HepG2 (cell line): Measurements from ENCODE around the gene SBNO2. TPM values are rescaled to one million over a fixed set of nuclear protein-coding genes. Genes with fewer than 3 reads are reported as not detected.

Experiments used
- ATAC-seq: fragments of 200-7000 bp; cut with Tn5 transposase; 3 replicates; pipeline ENCODE4 v1.9.1; 2020; ENCODE audit warnings: mild to moderate bottlenecking, moderate library complexity
- BruUV-seq: library from RNA; stranded (reverse); fragments of 400-500 nt; replicated peaks from 2 replicates; lab custom pipeline; 2021; lab: Mats Ljungman, UMichigan
- CTCF ChIA-PET: fragments of 300-600 bp; formaldehyde crosslinking; extraction: SDS; loops from one replicate; lab custom pipeline; 2021; ENCODE audit warnings: low total read pairs, inconsistent platforms, low intra/inter-chr PET ratio; lab: Yijun Ruan, JAX
- POLR2A ChIA-PET: fragments of 350-600 bp; sonication (Branson Sonifier 250); formaldehyde crosslinking; loops from one replicate; lab custom pipeline; 2020; ENCODE audit warnings: antibody characterized with exemption, inconsistent platforms; lab: Yijun Ruan, JAX
- DNase-seq: peaks from one replicate; pipeline ENCODE4 v3.0.0-alpha.2; 2015; ENCODE audit warnings: low spot score
- FAIRE-seq: peaks from 3 replicates; lab custom pipeline; 2011; peaks lifted over from hg19 to GRCh38; lab: Jason Lieb, UNC
- H2AFZ ChIP-seq: one replicate; pipeline ENCODE4 v1.6.1; 2011; ENCODE audit warnings: low read length, inconsistent platforms
- H3K27ac ChIP-seq: fragments of 300-600 bp; 3 replicates; pipeline ENCODE4 v1.8.0; 2011; ENCODE audit warnings: mixed run types, mild to moderate bottlenecking, mixed read lengths, low read length, inconsistent platforms; ENCODE audit not compliant: insufficient read depth; ENCODE audit errors: extremely low read length
- H3K27me3 ChIP-seq, 2 experiments: fragments of 200-600 bp in 1 of 2; 2 replicates in 1 of 2; 3 replicates in 1 of 2; pipeline versions ENCODE4 v1.6.0 to v1.8.0; 2011; ENCODE audit warnings: low read length in 2 of 2, mild to moderate bottlenecking in 2 of 2, moderate library complexity in 2 of 2, inconsistent platforms in 1 of 2; ENCODE audit not compliant: insufficient read depth in 2 of 2, control insufficient read depth in 1 of 2
- H3K36me3 ChIP-seq, 2 experiments: fragments of 200-600 bp in 1 of 2; replicated peaks in 1 of 2; 2 replicates in 1 of 2; 3 replicates in 1 of 2; pipeline versions ENCODE4 v1.5.1 to v1.8.0; 2011; ENCODE audit warnings: low read length in 2 of 2, inconsistent platforms in 1 of 2; ENCODE audit not compliant: insufficient read depth in 2 of 2, control insufficient read depth in 1 of 2
- H3K4me1 ChIP-seq: 2 replicates; pipeline ENCODE4 v1.5.1; 2012; ENCODE audit warnings: low read length, inconsistent platforms; ENCODE audit not compliant: insufficient read depth
- H3K4me2 ChIP-seq: 2 replicates; pipeline ENCODE4 v1.6.0; 2011; ENCODE audit warnings: low read depth, low read length, inconsistent platforms
- H3K4me3 ChIP-seq, 3 experiments: fragments of 200-600 bp in 1 of 3; sonication (generic), shearing (Covaris generic) in 1 of 3; replicated peaks in 1 of 3; 2 replicates each; pipeline ENCODE4 v1.5.1; 2011 to 2016; ENCODE audit warnings: low read length in 3 of 3, inconsistent platforms in 2 of 3, low read depth in 2 of 3, mild to moderate bottlenecking in 2 of 3, control low read depth in 1 of 3, mixed read lengths in 1 of 3; ENCODE audit not compliant: insufficient read depth in 1 of 3
- H3K79me2 ChIP-seq: one replicate; pipeline ENCODE4 v1.6.1; 2011; ENCODE audit warnings: low read length, inconsistent platforms; ENCODE audit not compliant: insufficient read depth
- H3K9ac ChIP-seq: 2 replicates; pipeline ENCODE4 v1.6.0; 2011; ENCODE audit warnings: mild to moderate bottlenecking, low read depth, low read length, inconsistent platforms; ENCODE audit not compliant: insufficient read depth
- H3K9me3 ChIP-seq: 2 replicates; pipeline ENCODE4 v1.5.1; 2012; ENCODE audit warnings: mild to moderate bottlenecking, low read length
- H4K20me1 ChIP-seq: 2 replicates; pipeline ENCODE4 v1.6.0; 2011; ENCODE audit warnings: inconsistent platforms, mild to moderate bottlenecking, low read length, moderate library complexity; ENCODE audit not compliant: insufficient read depth
- ETV5 ChIP-seq: IDR thresholded peaks from 2 replicates; pipeline ENCODE4 v1.6.1; 2018; ENCODE audit warnings: missing biosample characterization, missing genetic modification reagents, inconsistent platforms, borderline replicate concordance
- NR2F2 ChIP-seq: IDR thresholded peaks from 2 replicates; pipeline ENCODE4 v1.6.1; 2012; ENCODE audit warnings: low read depth, inconsistent platforms, borderline replicate concordance
- RCOR2 ChIP-seq: IDR thresholded peaks from 2 replicates; pipeline ENCODE4 v1.6.1; 2016; ENCODE audit warnings: missing biosample characterization, missing genetic modification reagents
- ZBED4 ChIP-seq: sonication (generic); formaldehyde crosslinking; IDR thresholded peaks from 2 replicates; pipeline ENCODE4 v1.4.0; 2020; ENCODE audit warnings: missing genetic modification reagents, borderline replicate concordance
- ZNF446 ChIP-seq: sonication (generic); formaldehyde crosslinking; IDR thresholded peaks from 2 replicates; pipeline ENCODE4 v1.5.0; 2020; ENCODE audit warnings: mild to moderate bottlenecking, missing genetic modification reagents
- ZNF709 ChIP-seq: sonication (generic); formaldehyde crosslinking; IDR thresholded peaks from 2 replicates; pipeline ENCODE4 v1.5.0; 2020; ENCODE audit warnings: mild to moderate bottlenecking, missing genetic modification reagents
- ZSCAN29 ChIP-seq: sonication (generic); formaldehyde crosslinking; conservative IDR thresholded peaks from 2 replicates; pipeline ENCODE4 v1.4.0; 2020; ENCODE audit warnings: mild to moderate bottlenecking, missing genetic modification reagents
- WGBS: methylation state at CpG from one replicate; pipeline ENCODE4 v1.1.6; 2017; ENCODE audit warnings: low lambda C conversion rate; 5-methylcytosine and 5-hydroxymethylcytosine counted together
- in situ Hi-C: cut with HindIII; loops from 2 replicates; pipeline ENCODE4 v1.10.0; 2017; ENCODE audit warnings: low pct_unique_long_range_greater_than_20kb; ENCODE audit not compliant: extremely low pct_ligation_motif_present
- intact Hi-C: fragments of 100-400 bp; cut with micrococcal nuclease; formaldehyde crosslinking; loops from one replicate; pipeline ENCODE4 v1.10.0; 2022; ENCODE audit not compliant: unreplicated experiment
- polyA plus RNA-seq, 8 experiments: library from polyadenylated mRNA; depleted of rRNA in 3 of 8; stranded (reverse) in 7 of 8; unstranded in 1 of 8; fragments of >200 nt; fragmentation: Illumina TruSeq in 4 of 8; extraction: Trizol in 4 of 8; gene quantifications; 2 replicates each; pipeline versions ENCODE4 v1.2.1 to v1.2.3, GENCODE V29; 2011 to 2016; ENCODE audit warnings: low read depth in 4 of 8, missing spikeins in 1 of 8, mixed read lengths in 1 of 8; ENCODE audit not compliant: insufficient read depth in 1 of 8
- total RNA-seq, 5 experiments: library from RNA; depleted of rRNA; stranded (reverse); fragments of >200 nt; fragmentation: Illumina TruSeq; extraction: Trizol; gene quantifications; 2 replicates each; pipeline ENCODE4 v1.2.3, GENCODE V29; 2016; ENCODE audit warnings: low read depth in 1 of 5
- TF ChIP-seq, protein P1 (sequence below): sonication (generic); formaldehyde crosslinking; IDR thresholded peaks from 2 replicates; pipeline ENCODE4 v1.9.0; 2021; ENCODE audit warnings: missing genetic modification reagents, borderline replicate concordance

The SBNO2 gene
- total and polyA plus RNA-seq, 2 of the 13 experiments (the other 11 are each of a cell fraction or from before 2014, with no cell fraction given), result 8.6 to 10.4 TPM

GRCh38 chr19:1101337-1101698 lies 72.8 kb downstream of the SBNO2 start:
- CTCF ChIA-PET, result no interaction called here

More at GRCh38 chr19:1101337-1101698, 72.8 kb downstream of the SBNO2 start:
- BruUV-seq, result no TSS peak
- Histone ChIP-seq H3K9me3 (no peaks in the 10 kb centered on the region), H3K27me3 (no peaks in the 10 kb centered on the region), H3K36me3 (peaks cover under 1 to 9% of the 10 kb centered on the region in 2 experiments; a peak in 3 of 5 replicates), H3K79me2 (peaks cover 11% of the 10 kb centered on the region), H3K4me3 (0 out of 6 replicates have a peak overlapping the region, but pooled peaks of 2 of the 3 experiments have one; percentile 15 to 41), H4K20me1 (peaks cover 11% of the 10 kb centered on the region; the same call in 1 of the 2 replicates)
- in situ Hi-C loops, result loop anchor here (5.0 kb wide), 1 partner anchor 34 kb away; the partner anchor contains the start of gene ARHGAP45
- DNase-seq (no peak), FAIRE-seq (no peak), ATAC-seq (no peak)
- intact Hi-C loops, result loop anchor here (10.0 kb wide), 1 partner anchor 47 kb away; no protein-coding TSS in a partner anchor
- 45% methylated on average over 9 of the region's 9 CpGs for WGBS
- no peak for TF ChIP-seq RCOR2 (CRISPR knock-in tag)
- TF ChIP-seq ETV5, result no peak
- TF ChIP-seq ZSCAN29 (CRISPR knock-in tag), result 0 out of 2 replicates have a peak, but pooled peaks have one; percentile 15
- 0 out of 2 replicates have a peak, but pooled peaks have one; percentile 21 for TF ChIP-seq ZNF709 (CRISPR knock-in tag)
- no peak for TF ChIP-seq ZBED4 (CRISPR knock-in tag)
- TF ChIP-seq ZNF446 (CRISPR knock-in tag), result peak; percentile 14; the same call in 1 of the 2 replicates
- 0 out of 2 replicates have a peak, but pooled peaks have one; percentile 17 for TF ChIP-seq NR2F2
- TF ChIP-seq, protein P1, sequence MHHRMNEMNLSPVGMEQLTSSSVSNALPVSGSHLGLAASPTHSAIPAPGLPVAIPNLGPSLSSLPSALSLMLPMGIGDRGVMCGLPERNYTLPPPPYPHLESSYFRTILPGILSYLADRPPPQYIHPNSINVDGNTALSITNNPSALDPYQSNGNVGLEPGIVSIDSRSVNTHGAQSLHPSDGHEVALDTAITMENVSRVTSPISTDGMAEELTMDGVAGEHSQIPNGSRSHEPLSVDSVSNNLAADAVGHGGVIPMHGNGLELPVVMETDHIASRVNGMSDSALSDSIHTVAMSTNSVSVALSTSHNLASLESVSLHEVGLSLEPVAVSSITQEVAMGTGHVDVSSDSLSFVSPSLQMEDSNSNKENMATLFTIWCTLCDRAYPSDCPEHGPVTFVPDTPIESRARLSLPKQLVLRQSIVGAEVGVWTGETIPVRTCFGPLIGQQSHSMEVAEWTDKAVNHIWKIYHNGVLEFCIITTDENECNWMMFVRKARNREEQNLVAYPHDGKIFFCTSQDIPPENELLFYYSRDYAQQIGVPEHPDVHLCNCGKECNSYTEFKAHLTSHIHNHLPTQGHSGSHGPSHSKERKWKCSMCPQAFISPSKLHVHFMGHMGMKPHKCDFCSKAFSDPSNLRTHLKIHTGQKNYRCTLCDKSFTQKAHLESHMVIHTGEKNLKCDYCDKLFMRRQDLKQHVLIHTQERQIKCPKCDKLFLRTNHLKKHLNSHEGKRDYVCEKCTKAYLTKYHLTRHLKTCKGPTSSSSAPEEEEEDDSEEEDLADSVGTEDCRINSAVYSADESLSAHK (CRISPR knock-in tag), result no peak
- TF ChIP-seq, all 625 proteins: peak for 4
- POLR2A ChIA-PET, result interaction anchor here (0.6 to 4.1 kb wide), 6 partner anchors 15 to 168 kb away, joined by 3 to 20 read pairs (median 4); partner anchors contain the start of genes ARHGAP45, CIRBP and CNN2
- H2AFZ ChIP-seq, result no peak overlapping the region
- peak overlapping the region; percentile 82 for H3K9ac ChIP-seq
- H3K4me2 ChIP-seq, result peak overlapping the region; percentile 92
- H3K27ac ChIP-seq, result peak overlapping the region; percentile 86
- peaks cover 81% of the 10 kb centered on the region for H3K4me1 ChIP-seq
